Liver (tissue), 3 donors: Measurements from ENCODE around the gene FARP1.

Source experiments
- JUND ChIP-seq, 2 donors: IDR thresholded peaks; 2 replicates each; pipeline ENCODE4 v1.6.1; 2016; ENCODE audit warnings: antibody characterized with exemption in 2 of 2
- MAX ChIP-seq: IDR thresholded peaks from 2 replicates; pipeline ENCODE4 v1.6.1; 2016; ENCODE audit warnings: antibody characterized with exemption
- NR2F2 ChIP-seq: IDR thresholded peaks from 2 replicates; pipeline ENCODE4 v1.6.1; 2016; ENCODE audit warnings: antibody characterized with exemption
- RAD21 ChIP-seq, 2 donors: IDR thresholded peaks; 2 replicates each; pipeline ENCODE4 v1.6.1; 2016; ENCODE audit warnings: antibody characterized with exemption in 2 of 2, mild to moderate bottlenecking in 2 of 2
- REST ChIP-seq: IDR thresholded peaks from 2 replicates; pipeline ENCODE4 v1.6.1; 2016; ENCODE audit warnings: antibody characterized with exemption, mild to moderate bottlenecking
- RXRA ChIP-seq, 2 donors: IDR thresholded peaks; 2 replicates each; pipeline ENCODE4 v1.6.1; 2017 to 2018; ENCODE audit warnings: antibody characterized with exemption in 2 of 2, mild to moderate bottlenecking in 1 of 2
- TAF1 ChIP-seq: conservative IDR thresholded peaks from 2 replicates; pipeline ENCODE4 v1.6.1; 2016; ENCODE audit warnings: antibody characterized with exemption, mild to moderate bottlenecking
- TF ChIP-seq, protein P1 (sequence below): fragments of 150-350 bp; IDR thresholded peaks from 2 replicates; pipeline ENCODE4 v1.5.1; 2017; ENCODE audit warnings: improper control_type of control experiment, low read depth, low read length; ENCODE audit not compliant: missing input control
- TF ChIP-seq, protein P2 (sequence below): IDR thresholded peaks from 2 replicates; pipeline ENCODE4 v1.6.1; 2016; ENCODE audit warnings: antibody characterized with exemption
- TF ChIP-seq, protein P3 (sequence below): IDR thresholded peaks from 2 replicates; pipeline ENCODE4 v1.6.1; 2016; ENCODE audit warnings: antibody characterized with exemption
- donor health status: healthy.
- donor health status: healthy.

DNA sequence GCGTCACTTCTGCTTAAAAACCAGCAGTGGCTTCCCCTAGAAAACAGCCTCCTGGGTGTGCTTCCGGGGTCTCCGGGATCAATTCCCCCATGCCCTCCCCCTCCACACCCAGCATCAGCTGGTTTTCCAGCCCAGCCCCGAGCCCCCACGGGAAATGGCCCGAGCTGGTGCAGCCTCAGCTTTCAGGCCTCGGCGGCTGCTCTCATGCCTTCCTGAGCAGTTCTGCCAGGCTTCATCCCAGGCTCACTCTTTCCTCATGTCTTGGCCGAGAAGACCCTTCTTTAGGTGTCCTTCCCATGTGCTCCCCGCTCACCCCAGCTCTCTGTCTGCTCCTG lies 137.2 kb downstream of the FARP1 start:
- TF ChIP-seq MAX (no peak), JUND (IDR thresholded peaks at IDR 0.05) (no peak), REST (no peak), RXRA (IDR thresholded peaks at IDR 0.05) (no peak), RAD21 (IDR thresholded peaks at IDR 0.05) (no peak), NR2F2 (peak; percentile 40), TAF1 (no peak)
- TF ChIP-seq, protein P1, sequence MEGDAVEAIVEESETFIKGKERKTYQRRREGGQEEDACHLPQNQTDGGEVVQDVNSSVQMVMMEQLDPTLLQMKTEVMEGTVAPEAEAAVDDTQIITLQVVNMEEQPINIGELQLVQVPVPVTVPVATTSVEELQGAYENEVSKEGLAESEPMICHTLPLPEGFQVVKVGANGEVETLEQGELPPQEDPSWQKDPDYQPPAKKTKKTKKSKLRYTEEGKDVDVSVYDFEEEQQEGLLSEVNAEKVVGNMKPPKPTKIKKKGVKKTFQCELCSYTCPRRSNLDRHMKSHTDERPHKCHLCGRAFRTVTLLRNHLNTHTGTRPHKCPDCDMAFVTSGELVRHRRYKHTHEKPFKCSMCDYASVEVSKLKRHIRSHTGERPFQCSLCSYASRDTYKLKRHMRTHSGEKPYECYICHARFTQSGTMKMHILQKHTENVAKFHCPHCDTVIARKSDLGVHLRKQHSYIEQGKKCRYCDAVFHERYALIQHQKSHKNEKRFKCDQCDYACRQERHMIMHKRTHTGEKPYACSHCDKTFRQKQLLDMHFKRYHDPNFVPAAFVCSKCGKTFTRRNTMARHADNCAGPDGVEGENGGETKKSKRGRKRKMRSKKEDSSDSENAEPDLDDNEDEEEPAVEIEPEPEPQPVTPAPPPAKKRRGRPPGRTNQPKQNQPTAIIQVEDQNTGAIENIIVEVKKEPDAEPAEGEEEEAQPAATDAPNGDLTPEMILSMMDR = no peak
- TF ChIP-seq, protein P2, sequence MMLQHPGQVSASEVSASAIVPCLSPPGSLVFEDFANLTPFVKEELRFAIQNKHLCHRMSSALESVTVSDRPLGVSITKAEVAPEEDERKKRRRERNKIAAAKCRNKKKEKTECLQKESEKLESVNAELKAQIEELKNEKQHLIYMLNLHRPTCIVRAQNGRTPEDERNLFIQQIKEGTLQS = no peak
- TF ChIP-seq, protein P3, sequence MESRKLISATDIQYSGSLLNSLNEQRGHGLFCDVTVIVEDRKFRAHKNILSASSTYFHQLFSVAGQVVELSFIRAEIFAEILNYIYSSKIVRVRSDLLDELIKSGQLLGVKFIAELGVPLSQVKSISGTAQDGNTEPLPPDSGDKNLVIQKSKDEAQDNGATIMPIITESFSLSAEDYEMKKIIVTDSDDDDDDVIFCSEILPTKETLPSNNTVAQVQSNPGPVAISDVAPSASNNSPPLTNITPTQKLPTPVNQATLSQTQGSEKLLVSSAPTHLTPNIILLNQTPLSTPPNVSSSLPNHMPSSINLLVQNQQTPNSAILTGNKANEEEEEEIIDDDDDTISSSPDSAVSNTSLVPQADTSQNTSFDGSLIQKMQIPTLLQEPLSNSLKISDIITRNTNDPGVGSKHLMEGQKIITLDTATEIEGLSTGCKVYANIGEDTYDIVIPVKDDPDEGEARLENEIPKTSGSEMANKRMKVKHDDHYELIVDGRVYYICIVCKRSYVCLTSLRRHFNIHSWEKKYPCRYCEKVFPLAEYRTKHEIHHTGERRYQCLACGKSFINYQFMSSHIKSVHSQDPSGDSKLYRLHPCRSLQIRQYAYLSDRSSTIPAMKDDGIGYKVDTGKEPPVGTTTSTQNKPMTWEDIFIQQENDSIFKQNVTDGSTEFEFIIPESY = no peak
